ENCODE measurements around the gene TCF7L2.
"Not testable (repeated sequence)": the region's sequence is repeated elsewhere in the genome, so short reads cannot be mapped to it uniquely, and the experiment has no call there.

TCF7L2 gene

DNA sequence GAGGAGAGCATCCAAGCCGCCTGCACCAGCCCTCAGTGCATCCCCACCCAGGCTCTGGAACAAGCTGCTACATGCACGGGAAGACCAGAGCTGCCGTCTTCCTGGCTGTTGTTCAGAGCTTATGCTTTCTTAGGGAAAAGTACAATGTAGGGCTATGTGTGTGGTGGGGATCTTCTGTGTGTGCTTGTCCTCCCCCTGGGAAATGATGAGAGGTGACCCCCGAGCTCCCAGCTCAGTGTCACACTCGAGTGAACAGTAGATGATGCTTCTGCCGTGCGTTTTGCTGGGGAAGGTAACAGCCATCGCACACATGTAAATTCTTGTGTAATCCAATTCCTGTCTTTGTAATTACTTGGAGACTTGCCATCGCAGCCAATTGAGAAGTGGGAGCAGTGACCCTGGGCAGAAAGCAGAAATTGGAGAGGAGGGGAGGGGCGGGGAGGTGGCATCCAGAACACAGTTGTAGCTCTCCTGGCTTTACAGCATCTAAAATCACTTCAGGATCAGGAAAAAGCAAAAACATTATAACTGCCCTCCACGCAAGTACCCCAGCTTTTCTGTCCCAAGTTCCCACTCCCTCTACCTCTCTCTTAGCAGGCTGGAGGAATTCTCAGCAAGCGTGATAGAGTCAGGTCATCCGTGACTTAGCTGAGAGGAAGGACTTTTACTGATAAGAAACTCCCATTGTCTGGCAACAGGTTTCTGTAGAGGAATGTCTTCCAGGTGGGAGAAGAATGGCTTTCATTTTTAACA lies 149.6 kb downstream of the TCF7L2 start:
- DNase-seq = peak; percentile 63

DNA sequence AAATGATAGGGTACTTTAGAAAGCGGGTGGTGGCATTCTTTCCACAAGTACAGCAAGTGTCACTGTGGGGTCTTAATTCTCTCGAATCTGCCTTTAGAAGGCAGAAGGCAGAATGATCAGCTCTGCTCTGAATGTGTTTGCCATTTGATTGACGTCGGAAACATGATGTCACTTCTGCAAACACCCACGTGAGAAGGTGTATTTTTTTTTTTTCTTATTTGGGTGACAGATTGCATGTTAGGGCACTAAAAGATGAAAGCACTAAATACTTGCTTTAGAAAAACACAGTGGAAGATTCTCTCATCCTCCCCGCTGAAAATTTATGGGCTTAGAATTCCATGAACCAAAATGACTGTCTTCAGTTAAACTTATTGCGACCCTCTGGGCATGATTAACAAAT lies 150.2 kb downstream of the TCF7L2 start:
- no peak for DNase-seq

DNA sequence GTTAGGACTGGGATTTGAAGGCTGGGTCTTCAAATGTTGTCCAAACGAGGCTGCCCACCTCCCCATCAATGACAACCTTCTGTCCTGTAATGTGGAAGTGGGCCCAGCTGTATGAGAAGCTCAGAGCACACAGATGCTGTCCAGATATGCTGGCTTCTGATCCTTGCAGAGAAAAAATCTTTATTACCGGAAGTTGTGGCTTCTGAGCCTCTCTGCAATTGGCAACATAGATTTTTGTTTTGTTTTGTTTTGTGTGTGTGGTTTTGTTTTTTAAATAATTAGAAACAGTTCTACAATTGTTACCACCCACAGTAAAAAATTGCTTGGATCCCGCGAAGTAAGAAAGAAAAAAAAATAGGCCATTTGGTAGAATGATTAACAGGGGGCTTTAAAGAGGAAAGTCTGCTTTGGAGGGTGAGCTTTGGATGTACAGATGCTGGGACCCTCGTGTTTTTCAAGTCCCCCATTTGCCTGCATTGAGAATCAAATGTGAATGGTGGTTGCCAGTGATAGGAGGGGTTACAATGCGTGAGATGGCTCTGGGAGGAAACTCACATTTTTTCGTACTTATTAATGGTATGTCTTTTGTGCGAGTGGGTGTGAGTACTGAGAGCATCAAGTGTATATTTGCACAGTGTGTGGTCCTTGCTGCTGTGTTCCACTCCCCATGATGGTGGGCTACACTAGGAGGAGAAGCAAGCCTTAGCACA lies 153.2 kb downstream of the TCF7L2 start:
- DNase-seq = no peak

DNA sequence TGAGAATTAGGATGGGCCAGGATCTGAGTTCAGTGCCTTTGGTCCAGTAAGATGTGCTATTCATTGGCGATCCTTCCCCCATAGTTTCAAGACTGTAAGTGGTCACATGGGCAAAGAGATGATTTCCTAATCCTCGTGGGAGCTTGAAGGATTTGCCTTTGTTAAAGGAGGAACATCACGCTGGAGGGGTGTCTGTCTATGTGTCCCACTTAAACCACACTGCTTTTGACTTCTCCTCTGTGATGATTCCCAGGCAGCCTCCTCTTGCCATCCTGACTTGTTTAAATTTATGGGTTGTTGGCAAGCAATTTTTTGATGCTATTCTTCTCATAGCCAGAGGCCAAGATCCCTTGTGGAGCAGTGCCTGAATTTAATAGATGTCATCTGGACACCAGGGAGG lies 154.0 kb downstream of the TCF7L2 start:
- no peak for DNase-seq

DNA sequence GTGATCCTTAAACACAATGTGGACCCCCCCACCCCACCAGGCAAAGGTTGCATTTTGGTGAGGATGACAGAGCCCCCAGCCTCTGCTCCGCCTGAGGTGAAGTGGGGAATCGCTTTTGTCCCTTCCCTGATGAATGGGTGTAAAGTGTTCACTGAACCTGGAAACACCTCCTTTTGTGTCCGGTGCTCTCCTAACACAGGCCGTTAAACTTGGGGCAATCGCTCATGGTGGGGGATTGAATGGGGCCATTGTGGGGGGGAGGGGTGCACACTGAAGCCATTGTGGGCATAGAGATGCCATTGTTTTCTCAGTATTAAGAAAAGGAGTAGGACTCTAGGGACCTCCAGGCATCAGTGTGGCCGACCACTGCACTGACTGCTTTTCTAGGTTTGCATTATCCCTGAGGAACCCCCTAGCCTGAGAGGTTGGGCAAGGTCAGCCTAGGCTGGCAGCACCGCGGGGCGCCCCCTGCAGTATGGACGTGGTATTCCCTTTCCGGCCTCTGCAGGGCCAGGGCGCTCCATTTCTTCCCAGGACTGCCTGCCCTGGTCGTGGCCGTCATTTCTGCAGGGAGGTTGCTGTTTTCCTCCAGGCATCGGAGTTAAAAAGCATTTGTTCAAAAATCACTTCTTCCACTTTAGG lies 158.3 kb downstream of the TCF7L2 start:
- DNase-seq = no peak

DNA sequence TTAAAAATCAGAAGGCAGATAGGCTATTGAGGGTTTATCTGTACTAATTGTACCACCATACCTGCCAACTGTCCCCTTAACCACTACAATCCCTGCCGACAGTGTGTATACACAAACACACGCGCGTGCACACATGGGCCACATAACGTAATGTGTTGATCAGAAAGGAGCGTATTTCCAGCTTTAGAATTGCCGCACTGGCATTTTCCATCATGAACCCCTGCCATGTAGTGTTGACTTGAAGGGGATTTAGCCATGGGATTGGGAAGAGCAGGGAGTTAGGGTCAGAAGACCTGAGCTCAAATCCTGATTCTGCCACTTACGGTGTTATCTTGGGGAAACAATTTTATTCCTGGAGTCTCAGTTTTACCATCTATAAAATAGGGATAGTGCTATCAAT lies 158.9 kb downstream of the TCF7L2 start:
- no peak for DNase-seq

DNA sequence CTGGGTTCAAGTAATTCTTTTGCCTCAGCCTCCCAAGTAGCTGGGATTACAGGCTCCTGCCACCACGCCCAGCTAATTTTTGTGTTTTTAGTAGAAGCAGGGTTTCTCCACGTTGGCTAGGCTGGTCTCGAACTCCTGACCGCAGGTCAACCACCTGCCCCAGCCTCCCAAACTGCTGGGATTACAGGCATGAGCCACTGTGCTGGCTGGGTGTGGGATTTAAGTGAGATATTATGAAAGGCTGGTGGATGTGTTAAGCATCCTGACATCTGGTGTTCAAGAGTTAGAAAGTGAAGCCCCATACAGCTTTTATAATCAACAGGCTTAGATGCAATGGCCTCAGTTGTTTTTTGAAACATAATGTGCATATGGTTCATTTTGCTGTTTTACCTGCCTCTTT lies 159.4 kb downstream of the TCF7L2 start:
- DNase-seq = not testable (repeated sequence)

DNA sequence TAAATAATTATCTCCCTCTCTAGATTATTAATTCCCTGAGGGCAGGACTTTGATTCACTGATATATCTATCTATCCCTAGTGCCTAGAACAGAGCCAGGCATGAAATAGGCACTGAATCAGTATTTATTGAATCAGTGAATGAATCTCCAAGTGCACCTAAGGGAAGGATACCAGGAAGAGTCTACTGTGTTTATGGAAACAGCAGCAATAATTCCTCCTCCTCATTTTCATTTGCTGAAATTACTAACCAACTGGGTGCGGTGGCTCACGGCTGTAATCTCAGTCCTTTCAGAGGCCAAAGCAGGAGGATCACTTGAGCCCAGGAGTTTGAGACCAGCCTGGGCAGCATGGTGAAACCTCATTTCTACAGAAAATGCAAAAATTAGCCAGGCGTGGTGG lies 161.2 kb downstream of the TCF7L2 start:
- DNase-seq = no peak

DNA sequence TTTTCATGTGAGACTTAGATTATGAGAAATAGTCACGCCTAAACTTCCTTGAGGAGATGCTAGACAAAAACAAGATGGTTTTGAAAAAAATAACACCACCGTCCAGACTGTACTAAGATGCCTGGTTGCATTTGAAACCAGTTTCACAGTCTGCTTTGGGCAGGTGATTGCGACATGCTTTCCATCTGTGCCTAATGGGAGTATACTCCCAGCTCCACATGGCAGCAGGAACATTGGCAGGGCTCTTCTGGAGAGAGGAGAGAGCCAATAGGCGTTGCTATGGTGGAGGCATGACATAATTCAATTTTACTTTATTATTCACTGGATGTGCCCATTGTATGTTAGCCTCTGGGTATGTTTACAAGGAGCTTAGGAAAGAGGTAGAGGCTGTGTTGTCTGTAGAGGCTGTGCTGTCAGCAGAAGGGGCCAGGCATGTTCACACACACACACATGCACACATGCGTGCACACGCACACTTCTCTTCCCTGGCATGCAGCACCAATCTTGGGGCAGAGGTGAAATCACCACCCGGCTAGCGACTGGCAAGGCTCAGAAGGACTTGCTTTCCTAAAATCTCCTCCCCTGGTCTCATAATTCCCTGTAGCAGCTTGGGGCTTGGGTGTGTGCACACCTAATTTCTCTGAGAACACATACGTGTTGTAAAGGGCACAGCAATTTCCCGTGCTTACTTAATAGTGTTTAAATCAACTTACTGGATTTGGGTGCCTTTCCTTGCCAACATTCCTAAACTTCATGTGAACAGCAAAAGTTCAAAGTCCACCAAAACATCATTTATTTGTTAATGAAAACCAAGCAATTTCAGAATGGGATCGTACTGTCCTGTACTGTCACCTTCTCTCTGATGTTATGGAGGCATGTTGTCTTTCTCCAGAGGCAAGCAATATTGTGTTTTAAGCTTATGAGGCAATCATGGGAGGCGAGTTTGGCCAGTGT lies 162.1 kb downstream of the TCF7L2 start:
- no peak for DNase-seq

DNA sequence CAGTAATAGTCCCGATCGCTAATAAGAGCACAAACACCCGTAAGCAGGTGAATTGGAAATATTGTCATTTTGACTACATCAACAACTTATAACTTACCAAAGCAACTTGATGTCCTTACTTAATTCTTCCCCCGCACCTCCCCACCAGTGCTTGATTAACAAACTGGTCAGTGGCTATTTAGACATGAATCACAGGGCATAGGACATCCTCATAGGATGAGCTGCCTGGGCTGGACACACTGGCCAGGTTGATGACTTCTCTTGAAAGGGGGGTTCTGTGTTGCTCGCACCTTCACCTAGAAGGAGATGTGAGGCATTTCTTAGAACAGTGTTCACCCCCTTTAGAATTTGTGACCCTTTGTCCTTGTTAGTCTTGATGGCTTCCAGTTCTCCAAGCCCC lies 163.2 kb downstream of the TCF7L2 start:
- no peak for DNase-seq

DNA sequence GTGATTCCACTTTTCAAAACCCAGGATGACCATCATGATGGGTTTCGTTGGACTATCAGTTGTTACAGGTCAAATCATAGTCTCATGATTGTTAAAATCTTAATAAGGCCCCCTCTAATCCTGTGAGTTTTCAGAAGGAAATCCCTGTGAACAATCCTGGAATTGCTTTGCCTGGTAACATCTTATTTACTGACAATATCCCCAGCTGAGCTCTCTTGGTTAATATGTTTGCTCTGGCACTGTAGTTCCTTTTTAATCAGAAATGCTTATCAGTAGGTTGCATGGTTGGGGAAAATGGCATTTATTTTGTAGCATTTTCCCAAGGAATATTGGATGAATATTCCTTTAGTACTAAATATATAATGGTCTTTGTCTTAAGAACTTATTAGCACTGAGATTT lies 163.9 kb downstream of the TCF7L2 start:
- no peak for DNase-seq

DNA sequence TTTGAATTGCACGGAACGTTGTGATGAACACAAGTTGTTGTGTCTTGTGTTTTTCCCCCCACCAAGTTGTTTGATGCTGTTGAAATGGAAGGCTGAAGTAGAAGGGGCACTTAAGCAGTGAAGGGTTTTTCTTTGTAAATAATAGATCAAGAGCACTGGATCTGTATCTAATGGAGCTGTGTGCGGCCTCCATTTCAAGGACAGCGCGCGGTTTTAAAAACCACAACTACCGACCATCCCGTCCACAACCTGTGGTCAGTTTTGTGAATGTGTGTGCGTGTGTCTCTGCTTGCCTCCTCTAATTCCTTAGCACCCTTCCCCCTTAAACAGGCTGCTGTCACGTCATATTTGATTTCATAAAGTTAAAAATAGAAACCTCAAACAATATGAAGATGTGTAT lies 165.5 kb downstream of the TCF7L2 start:
- peak; percentile 9 for DNase-seq

DNA sequence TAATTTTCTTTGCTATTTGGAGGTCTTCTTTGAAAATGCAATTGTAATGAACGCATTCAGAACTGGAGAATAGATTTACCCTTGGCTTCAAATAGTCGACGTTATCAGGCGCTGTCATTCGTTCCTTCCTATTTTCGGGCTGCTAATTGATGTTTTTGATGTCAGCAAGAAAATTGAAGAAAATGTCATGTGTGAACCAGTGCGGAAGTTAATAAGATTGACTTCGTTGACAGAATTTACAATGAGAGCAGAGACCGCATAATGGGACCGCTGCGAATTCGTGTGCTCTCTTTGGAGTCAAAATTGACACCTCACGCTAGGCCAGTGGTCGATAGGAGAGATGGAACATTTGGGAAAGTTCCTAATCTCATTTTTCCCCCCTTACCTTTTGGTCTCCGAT lies 168.8 kb downstream of the TCF7L2 start:
- no peak for DNase-seq

DNA sequence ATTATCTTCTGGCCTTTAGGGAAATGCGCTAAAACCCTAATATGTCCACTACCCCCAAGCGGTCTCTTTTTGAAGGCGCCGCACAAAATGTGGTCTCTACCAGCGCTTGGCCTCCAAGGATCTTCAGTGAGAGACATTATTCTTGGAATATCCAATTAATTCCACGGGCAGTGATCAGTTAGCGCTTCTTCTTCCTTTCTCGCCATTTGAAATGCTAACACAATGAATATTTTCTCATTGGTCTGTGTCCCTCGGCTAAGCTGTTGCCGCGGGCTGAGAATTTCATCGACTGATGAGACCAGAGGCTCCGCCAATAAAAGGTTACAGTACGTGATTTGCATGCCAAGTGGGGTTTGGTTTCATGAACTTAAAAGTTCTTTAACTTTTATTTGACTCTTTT lies 169.8 kb downstream of the TCF7L2 start:
- no peak for DNase-seq

DNA sequence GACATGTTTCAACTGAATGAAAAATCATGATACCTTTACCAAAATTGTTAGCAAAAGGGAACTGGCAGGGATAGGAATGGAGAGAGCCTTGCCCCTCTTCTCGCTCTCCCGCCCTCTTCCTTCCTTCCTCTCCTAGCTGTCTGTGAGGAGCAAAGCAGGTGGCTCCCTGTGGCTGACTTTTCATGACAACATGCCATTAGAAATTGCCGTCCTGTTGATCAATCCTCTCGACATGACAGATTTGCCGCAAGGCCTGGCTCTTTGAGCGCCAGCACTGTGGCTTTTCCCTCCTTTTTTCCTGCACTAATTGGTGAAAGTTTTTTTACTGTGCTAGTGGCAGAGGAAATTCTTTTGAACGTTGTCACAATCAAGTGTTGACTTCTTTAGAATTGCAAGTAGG lies 171.1 kb downstream of the TCF7L2 start:
- DNase-seq = no peak

DNA sequence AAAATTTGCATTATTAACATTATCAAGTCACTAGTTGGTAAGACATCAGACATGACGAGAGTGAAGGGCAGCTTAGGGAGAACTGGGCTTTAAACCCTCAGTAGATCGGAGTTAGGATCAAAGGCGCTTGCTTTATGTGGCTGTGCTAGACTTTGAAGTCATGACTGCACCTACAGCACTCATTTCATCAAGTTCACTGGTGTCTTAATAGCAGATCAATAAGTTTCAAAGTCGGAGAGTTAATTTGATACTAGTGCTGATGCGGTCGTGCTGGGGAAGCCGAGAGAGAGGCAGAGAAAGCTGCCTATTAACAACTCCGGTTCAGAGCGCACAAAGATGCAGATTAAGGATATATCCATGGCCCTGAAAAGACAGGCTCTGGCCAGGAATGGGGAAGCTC lies 172.9 kb downstream of the TCF7L2 start:
- no peak for DNase-seq

DNA sequence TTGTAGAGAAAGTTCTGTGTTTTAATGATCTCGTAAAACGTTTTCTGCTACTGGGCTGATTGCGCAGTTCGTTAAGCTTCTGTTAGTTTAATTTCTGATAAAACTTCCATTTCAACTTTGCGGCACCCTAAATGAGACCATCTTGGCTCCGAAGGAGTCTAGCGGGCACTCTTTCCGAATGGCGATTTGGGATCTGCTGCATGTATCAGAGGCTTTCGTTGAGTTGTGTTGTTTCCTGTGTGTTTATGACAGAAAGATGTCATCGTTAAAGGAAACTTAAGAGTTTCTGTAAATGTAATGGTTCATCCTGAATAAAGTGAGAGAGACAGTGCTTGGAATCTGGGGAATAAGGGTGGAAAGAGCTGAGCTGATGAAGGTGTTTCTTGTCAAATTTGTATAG lies 174.7 kb downstream of the TCF7L2 start:
- no peak for DNase-seq

DNA sequence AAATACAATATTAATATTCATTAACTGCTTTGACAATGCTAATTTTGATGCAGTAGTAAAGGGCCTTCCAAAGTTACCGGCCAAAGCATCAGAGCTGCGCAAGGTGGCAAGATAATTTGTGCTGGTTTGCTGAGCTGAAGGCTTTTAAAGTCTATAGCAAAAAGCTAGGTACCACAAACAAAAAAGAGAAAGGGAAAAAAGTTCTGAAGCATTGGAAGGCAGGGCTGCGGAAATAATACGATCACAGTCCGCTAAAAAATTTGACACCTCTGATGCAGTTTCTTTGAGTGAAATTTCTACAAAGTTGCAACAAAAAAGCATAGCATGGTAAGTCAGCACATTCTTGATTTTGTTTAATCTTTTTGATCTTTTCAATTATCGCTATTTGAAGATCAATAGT lies 175.6 kb downstream of the TCF7L2 start:
- no peak for DNase-seq

DNA sequence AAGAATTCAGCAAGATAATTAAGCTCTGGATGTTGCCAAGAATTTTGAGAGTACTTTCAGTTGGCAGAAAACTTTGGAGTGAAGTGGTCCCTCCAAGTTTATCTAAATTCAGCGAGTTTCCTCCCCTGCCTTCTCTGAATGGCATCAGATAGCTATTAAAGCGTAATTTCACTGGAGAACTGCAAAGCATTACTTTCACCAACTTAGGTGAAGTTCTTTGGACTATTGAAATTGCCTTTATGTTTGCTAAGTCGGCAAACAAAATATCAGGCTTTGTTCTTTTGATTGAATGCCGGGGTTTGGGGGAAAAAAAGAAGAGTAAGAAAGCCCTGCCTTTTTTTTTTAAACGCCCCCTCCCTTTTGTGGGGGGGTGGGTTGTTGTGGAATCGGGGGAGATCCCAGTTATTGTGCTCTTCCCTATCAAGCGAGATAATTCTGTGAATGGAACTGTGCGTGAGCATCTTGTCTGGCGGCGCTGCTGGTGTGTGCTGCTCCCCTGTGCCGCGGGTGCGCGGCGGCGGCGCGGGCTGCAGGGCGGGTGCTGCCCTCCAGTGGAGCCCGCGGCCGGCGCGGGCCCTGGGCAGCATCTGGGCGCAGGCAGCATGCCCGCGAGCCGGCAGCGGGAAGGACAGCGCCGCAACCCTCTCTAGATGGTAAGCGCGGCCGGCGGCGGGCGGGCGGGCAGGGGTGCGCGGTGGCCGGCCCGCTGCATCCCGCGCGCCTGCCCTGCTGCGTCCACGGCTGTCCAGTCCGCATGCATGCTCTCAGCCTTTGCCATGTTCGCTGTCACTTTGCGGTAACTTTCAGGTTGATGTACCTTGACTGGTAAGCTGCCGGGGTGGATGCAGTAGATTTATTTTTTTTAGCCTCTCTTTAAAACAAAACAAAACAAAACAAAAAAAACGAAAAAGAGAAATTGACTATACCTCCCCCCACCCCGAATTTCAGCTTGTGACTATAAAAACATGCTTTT lies 176.5 kb downstream of the TCF7L2 start:
- peak; percentile 14 for DNase-seq

DNA sequence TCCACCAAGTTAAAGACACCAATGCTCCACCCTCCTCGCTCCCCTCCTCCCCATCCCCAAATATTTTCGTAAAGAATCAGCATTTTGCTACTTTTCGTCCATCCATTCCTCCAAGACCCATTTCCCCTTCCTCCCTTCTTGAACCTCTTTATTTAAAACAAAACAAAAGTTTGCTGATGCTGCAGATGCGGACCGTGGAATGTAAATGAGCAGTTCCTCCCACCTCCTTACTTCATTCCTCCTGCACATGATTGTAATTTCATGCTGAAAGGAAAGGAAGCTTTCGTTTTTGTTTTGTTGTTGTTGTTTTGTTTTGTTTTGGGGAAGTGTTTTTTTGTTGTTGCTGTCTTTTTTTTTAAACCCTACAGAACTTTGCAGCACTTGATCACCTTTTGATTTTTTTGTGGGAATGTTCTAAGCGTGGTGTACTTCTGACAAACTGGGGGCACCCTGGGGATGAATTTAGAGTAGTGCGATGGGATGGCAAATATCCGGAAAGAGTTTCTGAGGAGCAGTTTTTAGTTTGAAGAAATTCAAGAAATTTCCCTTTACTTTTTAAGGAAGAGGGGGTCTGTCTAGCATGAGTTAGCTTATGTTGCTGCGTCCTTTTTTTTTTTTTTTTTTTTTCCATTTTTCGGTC lies 177.3 kb downstream of the TCF7L2 start:
- no peak for DNase-seq

DNA sequence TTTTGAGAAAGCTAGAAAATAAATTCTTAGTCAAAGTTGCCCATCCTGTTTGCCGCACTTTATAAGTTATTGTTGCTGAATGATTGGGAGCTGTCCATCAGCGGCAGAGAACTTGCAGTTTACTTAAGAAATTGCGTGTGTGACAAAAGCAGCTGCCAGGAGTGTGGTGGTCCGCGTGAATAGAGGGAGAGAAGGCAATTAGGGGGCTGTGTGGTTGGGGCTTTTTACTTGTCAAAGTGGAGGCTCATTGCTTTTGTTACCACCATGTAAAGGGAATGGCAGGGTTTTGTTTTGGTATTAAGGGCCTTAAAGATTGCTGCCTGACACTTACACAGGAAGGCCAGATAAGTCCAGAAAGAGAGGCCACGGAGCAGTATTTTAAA lies 177.8 kb downstream of the TCF7L2 start:
- no peak for DNase-seq

All from DMS79 (cell line).